ENCODE data around the gene HTR3A.

The HTR3A gene

GRCh38 chr11:114016986-114017385 is 42.1 kb downstream of the HTR3A start:
- Histone ChIP-seq H3K79me2 (ENCODE audit: insufficient read depth, low read length) (no peaks in the 10 kb centered on the region), H2AFZ (ENCODE audit: low read depth, low read length) (no peak overlapping the region), H3K9me3 (ENCODE audit: insufficient read depth, low read length, severe bottlenecking) (no peaks in the 10 kb centered on the region), H3K4me1 (ENCODE audit: insufficient read depth, low read length) (no peaks in the 10 kb centered on the region), H4K20me1 (ENCODE audit: insufficient read depth, low read length) (no peaks in the 10 kb centered on the region), H3K27me3 (ENCODE audit: insufficient read depth, low read length, poor library complexity) (no peaks in the 10 kb centered on the region), H3K36me3 (ENCODE audit: insufficient read depth, low read length) (no peaks in the 10 kb centered on the region), H3K27ac (ENCODE audit: low read length) (no peak overlapping the region), H3K4me2 (ENCODE audit: insufficient read depth, low read length) (no peak overlapping the region), H3K4me3 (ENCODE audit: low read depth in 1 of 2, low read length in 2 of 2) (no peak overlapping the region), H3K9ac (ENCODE audit: low read depth, low read length) (no peak overlapping the region)
- no peak for ATAC-seq (ENCODE audit: insufficient read depth, low read depth)
- TF ChIP-seq EZH2 (IDR thresholded peaks at IDR 0.05; ENCODE audit: borderline replicate concordance, low read depth, low read length, severe bottlenecking), result no peak
- TF ChIP-seq, protein P1, sequence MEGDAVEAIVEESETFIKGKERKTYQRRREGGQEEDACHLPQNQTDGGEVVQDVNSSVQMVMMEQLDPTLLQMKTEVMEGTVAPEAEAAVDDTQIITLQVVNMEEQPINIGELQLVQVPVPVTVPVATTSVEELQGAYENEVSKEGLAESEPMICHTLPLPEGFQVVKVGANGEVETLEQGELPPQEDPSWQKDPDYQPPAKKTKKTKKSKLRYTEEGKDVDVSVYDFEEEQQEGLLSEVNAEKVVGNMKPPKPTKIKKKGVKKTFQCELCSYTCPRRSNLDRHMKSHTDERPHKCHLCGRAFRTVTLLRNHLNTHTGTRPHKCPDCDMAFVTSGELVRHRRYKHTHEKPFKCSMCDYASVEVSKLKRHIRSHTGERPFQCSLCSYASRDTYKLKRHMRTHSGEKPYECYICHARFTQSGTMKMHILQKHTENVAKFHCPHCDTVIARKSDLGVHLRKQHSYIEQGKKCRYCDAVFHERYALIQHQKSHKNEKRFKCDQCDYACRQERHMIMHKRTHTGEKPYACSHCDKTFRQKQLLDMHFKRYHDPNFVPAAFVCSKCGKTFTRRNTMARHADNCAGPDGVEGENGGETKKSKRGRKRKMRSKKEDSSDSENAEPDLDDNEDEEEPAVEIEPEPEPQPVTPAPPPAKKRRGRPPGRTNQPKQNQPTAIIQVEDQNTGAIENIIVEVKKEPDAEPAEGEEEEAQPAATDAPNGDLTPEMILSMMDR (IDR thresholded peaks at IDR 0.05; ENCODE audit: borderline replicate concordance, extremely low read depth, low read length, poor library complexity, severe bottlenecking), result no peak
- DNase-seq, result no peak

GRCh38 chr11:114017723-114018122 is 42.8 kb downstream of the HTR3A start:
- Histone ChIP-seq H3K36me3 (ENCODE audit: insufficient read depth, low read length) (no peaks in the 10 kb centered on the region), H3K79me2 (ENCODE audit: insufficient read depth, low read length) (no peaks in the 10 kb centered on the region), H3K4me1 (ENCODE audit: insufficient read depth, low read length) (no peaks in the 10 kb centered on the region), H3K9ac (ENCODE audit: low read depth, low read length) (no peak overlapping the region), H4K20me1 (ENCODE audit: insufficient read depth, low read length) (no peaks in the 10 kb centered on the region), H3K4me2 (ENCODE audit: insufficient read depth, low read length) (no peak overlapping the region), H3K9me3 (ENCODE audit: insufficient read depth, low read length, severe bottlenecking) (no peaks in the 10 kb centered on the region), H3K4me3 (ENCODE audit: low read depth in 1 of 2, low read length in 2 of 2) (no peak overlapping the region), H3K27me3 (ENCODE audit: insufficient read depth, low read length, poor library complexity) (no peaks in the 10 kb centered on the region), H3K27ac (ENCODE audit: low read length) (no peak overlapping the region), H2AFZ (ENCODE audit: low read depth, low read length) (no peak overlapping the region)
- no peak for ATAC-seq (ENCODE audit: insufficient read depth, low read depth)
- TF ChIP-seq EZH2 (IDR thresholded peaks at IDR 0.05; ENCODE audit: borderline replicate concordance, low read depth, low read length, severe bottlenecking), result no peak
- TF ChIP-seq, protein P1 (IDR thresholded peaks at IDR 0.05; ENCODE audit: borderline replicate concordance, extremely low read depth, low read length, poor library complexity, severe bottlenecking), result no peak
- no peak for DNase-seq

DNA sequence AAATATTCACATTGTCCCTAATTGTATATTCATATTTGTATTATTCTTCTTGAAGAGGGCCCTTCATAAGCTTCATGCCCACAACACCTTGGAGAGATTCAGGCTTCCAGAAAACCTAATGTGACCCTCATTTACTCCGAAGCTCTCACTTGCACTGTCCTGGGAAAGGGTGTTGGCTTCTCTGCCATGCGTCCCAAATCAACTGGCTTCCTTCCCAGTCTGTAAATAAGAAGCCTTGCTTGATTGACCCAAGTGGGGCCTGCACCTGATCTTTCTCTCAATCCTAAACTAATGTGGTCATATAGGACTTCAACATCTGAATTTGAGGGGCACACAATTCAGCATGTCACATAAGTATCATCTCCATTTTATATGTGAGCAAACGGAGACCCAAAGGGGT is 44.1 kb downstream of the HTR3A start:
- Histone ChIP-seq H3K79me2 (ENCODE audit: insufficient read depth, low read length) (no peaks in the 10 kb centered on the region), H3K9ac (ENCODE audit: low read depth, low read length) (no peak overlapping the region), H3K4me1 (ENCODE audit: insufficient read depth, low read length) (no peaks in the 10 kb centered on the region), H2AFZ (ENCODE audit: low read depth, low read length) (no peak overlapping the region), H3K27me3 (ENCODE audit: insufficient read depth, low read length, poor library complexity) (no peaks in the 10 kb centered on the region), H3K4me2 (ENCODE audit: insufficient read depth, low read length) (no peak overlapping the region), H3K27ac (ENCODE audit: low read length) (no peak overlapping the region), H4K20me1 (ENCODE audit: insufficient read depth, low read length) (no peaks in the 10 kb centered on the region), H3K9me3 (ENCODE audit: insufficient read depth, low read length, severe bottlenecking) (no peaks in the 10 kb centered on the region), H3K4me3 (ENCODE audit: low read depth in 1 of 2, low read length in 2 of 2) (no peak overlapping the region), H3K36me3 (ENCODE audit: insufficient read depth, low read length) (no peaks in the 10 kb centered on the region)
- ATAC-seq (ENCODE audit: insufficient read depth, low read depth) (no peak), DNase-seq (no peak)
- TF ChIP-seq EZH2 (IDR thresholded peaks at IDR 0.05; ENCODE audit: borderline replicate concordance, low read depth, low read length, severe bottlenecking), result no peak
- TF ChIP-seq, protein P1 (IDR thresholded peaks at IDR 0.05; ENCODE audit: borderline replicate concordance, extremely low read depth, low read length, poor library complexity, severe bottlenecking), result no peak

DNA sequence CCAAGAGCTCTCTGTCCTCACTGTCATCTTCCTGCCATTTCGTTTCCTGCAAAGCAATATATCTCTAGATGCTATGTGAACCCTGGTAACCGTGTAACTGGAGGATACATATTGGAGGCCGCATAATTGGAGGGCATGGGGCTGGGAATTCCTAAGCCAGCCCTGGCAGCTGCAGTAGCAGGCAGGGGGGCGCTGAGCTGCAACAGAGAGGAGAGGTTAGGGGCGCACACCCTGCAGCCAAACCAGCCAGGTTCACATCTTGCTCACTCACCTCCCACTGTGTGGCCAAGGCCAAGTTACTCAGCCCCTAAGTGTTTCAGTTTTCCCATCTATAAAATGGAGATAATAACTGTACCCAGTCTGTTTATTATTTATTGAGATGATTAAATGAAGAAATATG is 44.7 kb downstream of the HTR3A start:
- DNase-seq, result no peak

More for the DNA sequence above, 44.7 kb downstream of the HTR3A start:
- no peaks in the 10 kb centered on the region for H3K36me3 ChIP-seq (ENCODE audit: insufficient read depth, low read length)
- H3K27ac ChIP-seq (ENCODE audit: low read length), result no peak overlapping the region
- no peaks in the 10 kb centered on the region for H3K9me3 ChIP-seq (ENCODE audit: insufficient read depth, low read length, severe bottlenecking)
- no peaks in the 10 kb centered on the region for H3K79me2 ChIP-seq (ENCODE audit: insufficient read depth, low read length)
- no peak overlapping the region for H3K4me2 ChIP-seq (ENCODE audit: insufficient read depth, low read length)
- H2AFZ ChIP-seq (ENCODE audit: low read depth, low read length), result no peak overlapping the region
- H3K4me1 ChIP-seq (ENCODE audit: insufficient read depth, low read length), result no peaks in the 10 kb centered on the region
- no peak overlapping the region for H3K4me3 ChIP-seq (ENCODE audit: low read depth in 1 of 2, low read length in 2 of 2)
- ATAC-seq (ENCODE audit: insufficient read depth, low read depth), result no peak
- TF ChIP-seq, protein P1 (IDR thresholded peaks at IDR 0.05; ENCODE audit: borderline replicate concordance, extremely low read depth, low read length, poor library complexity, severe bottlenecking), result no peak
- no peak for TF ChIP-seq EZH2 (IDR thresholded peaks at IDR 0.05; ENCODE audit: borderline replicate concordance, low read depth, low read length, severe bottlenecking)
- no peaks in the 10 kb centered on the region for H4K20me1 ChIP-seq (ENCODE audit: insufficient read depth, low read length)
- H3K27me3 ChIP-seq (ENCODE audit: insufficient read depth, low read length, poor library complexity), result no peaks in the 10 kb centered on the region
- H3K9ac ChIP-seq (ENCODE audit: low read depth, low read length), result no peak overlapping the region
